ENCODE results near the gene ACACA. TPM values are rescaled to one million over a fixed set of nuclear protein-coding genes. Genes with fewer than 3 reads are reported as not detected.

The ACACA gene
- total RNA-seq, 1 donor from 2014 or later, result 101 TPM

DNA sequence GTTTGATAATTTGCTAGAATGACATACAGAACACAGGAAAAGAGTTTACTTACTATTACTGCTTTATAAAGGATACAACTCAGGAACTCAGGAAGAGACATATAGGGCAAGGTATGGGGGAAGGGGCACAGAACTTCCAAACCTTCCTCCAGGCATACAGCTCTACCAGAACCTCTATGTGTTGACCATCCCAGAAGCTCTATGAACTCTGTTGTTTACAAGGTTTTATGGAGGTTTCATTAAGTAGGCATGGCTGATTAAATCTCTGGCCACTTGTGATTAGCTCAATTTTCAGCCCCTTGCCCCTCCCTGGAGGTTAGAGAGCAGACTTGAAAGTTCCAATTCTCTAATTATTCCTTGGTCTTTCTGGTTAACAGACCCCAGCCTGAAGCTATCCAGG, 91.0 kb downstream of the ACACA start:
- peaks cover 20% of the 10 kb centered on the region for H3K36me3 Mint-ChIP-seq
- DNase-seq (ENCODE audit: extremely low spot score, unreplicated experiment), result no peak
- H3K9me3 Mint-ChIP-seq, result no peaks in the 10 kb centered on the region
- H3K27me3 Mint-ChIP-seq, result no peaks in the 10 kb centered on the region
- TF ChIP-seq CTCF (conservative IDR thresholded peaks at IDR 0.05), result no peak
- peaks cover 5% of the 10 kb centered on the region for H3K4me1 Mint-ChIP-seq (ENCODE audit: unreplicated experiment)
- H3K27ac Mint-ChIP-seq, result no peak overlapping the region
- no peak overlapping the region for H3K4me3 Mint-ChIP-seq

- no peak for DNase-seq (ENCODE audit: extremely low spot score, unreplicated experiment)
- TF ChIP-seq CTCF (conservative IDR thresholded peaks at IDR 0.05), result no peak
- Mint-ChIP-seq H3K27me3 (no peaks in the 10 kb centered on the region), H3K27ac (no peak overlapping the region), H3K4me3 (no peak overlapping the region), H3K4me1 (ENCODE audit: unreplicated experiment) (peaks cover 5% of the 10 kb centered on the region), H3K36me3 (peaks cover 14% of the 10 kb centered on the region), H3K9me3 (no peaks in the 10 kb centered on the region)
Observed at GRCh38 chr17:37312137-37312923, 94.3 kb downstream of the ACACA start.

DNA sequence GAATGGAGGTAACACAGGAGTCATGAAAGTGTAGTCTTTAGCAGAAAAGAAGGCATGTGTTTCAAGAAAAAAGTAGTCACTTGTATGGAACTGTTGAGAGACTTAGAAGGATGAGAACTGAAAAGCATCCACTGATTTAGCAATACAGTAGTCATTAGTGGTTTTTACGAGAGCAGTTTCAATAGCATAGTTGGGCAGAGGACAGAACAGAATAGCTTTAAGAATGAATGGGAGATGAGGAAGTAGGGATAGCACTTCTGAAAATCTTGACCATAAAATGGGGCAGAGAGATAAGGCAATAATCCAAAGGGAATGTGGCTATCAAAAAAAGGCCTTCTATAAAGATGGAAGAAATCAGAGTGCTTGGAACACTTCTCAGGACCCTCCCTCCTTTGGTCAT, 95.7 kb downstream of the ACACA start:
- H3K4me3 Mint-ChIP-seq, result no peak overlapping the region
- no peak for TF ChIP-seq CTCF (conservative IDR thresholded peaks at IDR 0.05)
- H3K27me3 Mint-ChIP-seq, result no peaks in the 10 kb centered on the region
- H3K4me1 Mint-ChIP-seq (ENCODE audit: unreplicated experiment), result no peaks in the 10 kb centered on the region
- no peaks in the 10 kb centered on the region for H3K9me3 Mint-ChIP-seq
- H3K36me3 Mint-ChIP-seq, result peaks cover 10% of the 10 kb centered on the region
- no peak overlapping the region for H3K27ac Mint-ChIP-seq
- no peak for DNase-seq (ENCODE audit: extremely low spot score, unreplicated experiment)

DNA sequence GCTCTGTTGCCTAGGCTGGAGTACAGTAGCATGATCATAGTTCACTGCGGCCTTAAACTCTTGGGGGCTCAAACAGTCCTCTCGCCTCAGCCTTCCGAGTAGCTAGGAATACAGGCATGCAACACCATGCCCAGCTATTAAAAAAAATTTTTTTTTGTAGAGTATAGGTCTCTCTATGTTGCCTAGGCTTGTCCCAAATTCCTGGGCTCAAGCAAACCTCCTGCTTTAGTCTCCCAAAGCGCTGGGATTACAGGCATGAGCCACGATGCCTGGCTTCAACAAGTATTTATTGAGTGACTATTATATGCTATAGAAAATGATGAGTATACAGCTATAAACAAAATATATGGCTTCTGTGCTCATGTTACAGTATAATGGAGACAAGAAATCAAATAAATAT, 97.6 kb downstream of the ACACA start:
- Mint-ChIP-seq H3K36me3 (peaks cover 12% of the 10 kb centered on the region), H3K4me1 (ENCODE audit: unreplicated experiment) (peaks cover 6% of the 10 kb centered on the region)
- TF ChIP-seq CTCF (conservative IDR thresholded peaks at IDR 0.05), result no peak

GRCh38 chr17:37305406-37305905, 101.2 kb downstream of the ACACA start:
- Mint-ChIP-seq H3K4me3 (no peak overlapping the region), H3K27ac (no peak overlapping the region), H3K36me3 (peaks cover 15% of the 10 kb centered on the region), H3K9me3 (no peaks in the 10 kb centered on the region), H3K4me1 (ENCODE audit: unreplicated experiment) (peaks cover 15% of the 10 kb centered on the region), H3K27me3 (no peaks in the 10 kb centered on the region)
- DNase-seq (ENCODE audit: extremely low spot score, unreplicated experiment), result no peak
- TF ChIP-seq CTCF (conservative IDR thresholded peaks at IDR 0.05), result no peak

More for the DNA sequence above, 97.6 kb downstream of the ACACA start:
- no peak for DNase-seq (ENCODE audit: extremely low spot score, unreplicated experiment)
- H3K4me3 Mint-ChIP-seq, result no peak overlapping the region
- no peaks in the 10 kb centered on the region for H3K27me3 Mint-ChIP-seq
- no peak overlapping the region for H3K27ac Mint-ChIP-seq
- H3K9me3 Mint-ChIP-seq, result no peaks in the 10 kb centered on the region
